ENCODE data around the gene PSMA1. TPM values are rescaled to one million over a fixed set of nuclear protein-coding genes. Genes with fewer than 3 reads are reported as not detected.

Gene PSMA1
- total RNA-seq: 210 TPM in 2 replicates

GRCh38 chr11:14519917-14520746 is at the start of gene PSMA1:
PSMA1 (minus strand) TSS chr11:14520386; CDS start chr11:14520299, 87 bp downstream.

GRCh38 chr11:14499560-14500180 is 20.5 kb downstream of the PSMA1 start, which contains the start of gene COPB1:
COPB1 (minus strand) TSS chr11:14499811; CDS start chr11:14498928, 883 bp downstream.

Other genes with a start within 250 kb of the PSMA1 start
- gene RRAS2, start 161.2 kb downstream of the PSMA1 start, total RNA-seq: 85.3 and 85.4 TPM in 2 replicates
- 206 and 265 TPM in 2 replicates for gene COPB1, start 20.6 kb downstream of the PSMA1 start, total RNA-seq
- 0.18 and 1.2 TPM in 2 replicates for gene PDE3B, start 123.4 kb upstream of the PSMA1 start, total RNA-seq